ENCODE data around the gene FAM171A2.

Gene FAM171A2

GRCh38 chr17:44323359-44324091, 40.1 kb downstream of the FAM171A2 start:
- DNase-seq (ENCODE audit: low read depth, low spot score) = no peak

GRCh38 chr17:44322236-44322895, 41.3 kb downstream of the FAM171A2 start:
- DNase-seq (ENCODE audit: low read depth, low spot score) = no peak

DNA sequence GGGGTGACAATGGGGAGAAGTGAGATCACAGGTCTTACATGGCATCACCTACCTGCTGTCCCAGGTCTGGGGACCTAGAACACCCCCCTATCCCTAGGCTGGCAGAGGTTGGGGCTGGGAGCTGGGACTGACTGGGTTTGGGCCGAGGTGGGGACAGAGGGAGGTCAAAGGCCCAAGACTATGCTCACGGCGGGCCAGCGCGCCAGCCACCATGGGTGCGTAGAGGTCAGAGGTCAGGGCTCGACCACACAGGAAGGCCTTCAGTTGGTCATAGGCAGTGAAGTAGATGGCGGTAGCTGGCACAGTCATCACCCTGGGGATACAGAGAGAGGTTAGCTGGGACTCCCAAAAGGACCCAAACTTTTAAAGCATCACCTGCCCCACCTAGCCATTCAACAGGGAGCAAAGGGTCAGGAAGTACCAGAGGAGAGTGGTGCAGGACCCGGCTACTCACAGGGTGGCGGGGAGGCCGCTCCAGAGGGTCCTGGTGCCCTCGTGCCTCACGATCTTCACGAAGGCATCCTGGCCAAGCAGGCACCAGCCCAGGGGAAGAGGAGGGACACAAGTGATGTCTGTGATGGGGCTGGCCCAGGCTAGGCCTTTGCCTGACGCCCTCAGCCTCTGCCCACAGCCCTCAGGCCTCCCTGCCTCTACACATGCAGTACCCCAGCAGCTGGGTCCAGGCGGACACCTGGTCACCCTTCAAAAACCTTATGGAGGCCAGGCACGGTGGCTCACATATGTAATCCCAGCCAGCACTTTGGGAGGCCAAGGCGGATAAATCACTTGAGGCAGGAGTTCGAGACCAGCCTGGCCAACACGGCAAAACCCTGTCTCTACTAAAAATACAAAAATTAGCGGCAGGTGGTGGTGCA, 42.2 kb downstream of the FAM171A2 start:
- no peak for DNase-seq (ENCODE audit: low read depth, low spot score)

DNA sequence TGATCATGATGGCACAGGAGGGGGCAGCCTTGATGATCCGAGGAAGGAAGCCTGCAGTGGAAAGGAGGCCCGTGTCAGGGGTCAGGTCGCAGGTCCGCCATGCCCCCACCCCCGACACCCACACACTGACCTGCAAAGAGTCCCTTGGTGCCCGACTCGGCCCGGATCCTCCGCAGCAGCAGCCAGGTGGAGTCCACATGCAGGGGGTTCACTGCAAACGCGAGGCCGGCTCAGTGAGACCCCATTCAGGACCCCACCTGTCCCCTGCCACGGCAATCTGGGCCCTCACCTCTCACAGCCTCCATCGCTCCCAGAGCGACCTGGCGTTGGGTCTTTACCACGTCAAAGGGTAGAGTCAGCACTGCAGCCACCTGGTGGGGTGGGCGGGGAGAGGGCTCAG, 43.6 kb downstream of the FAM171A2 start:
- DNase-seq (ENCODE audit: low read depth, low spot score) = no peak

DNA sequence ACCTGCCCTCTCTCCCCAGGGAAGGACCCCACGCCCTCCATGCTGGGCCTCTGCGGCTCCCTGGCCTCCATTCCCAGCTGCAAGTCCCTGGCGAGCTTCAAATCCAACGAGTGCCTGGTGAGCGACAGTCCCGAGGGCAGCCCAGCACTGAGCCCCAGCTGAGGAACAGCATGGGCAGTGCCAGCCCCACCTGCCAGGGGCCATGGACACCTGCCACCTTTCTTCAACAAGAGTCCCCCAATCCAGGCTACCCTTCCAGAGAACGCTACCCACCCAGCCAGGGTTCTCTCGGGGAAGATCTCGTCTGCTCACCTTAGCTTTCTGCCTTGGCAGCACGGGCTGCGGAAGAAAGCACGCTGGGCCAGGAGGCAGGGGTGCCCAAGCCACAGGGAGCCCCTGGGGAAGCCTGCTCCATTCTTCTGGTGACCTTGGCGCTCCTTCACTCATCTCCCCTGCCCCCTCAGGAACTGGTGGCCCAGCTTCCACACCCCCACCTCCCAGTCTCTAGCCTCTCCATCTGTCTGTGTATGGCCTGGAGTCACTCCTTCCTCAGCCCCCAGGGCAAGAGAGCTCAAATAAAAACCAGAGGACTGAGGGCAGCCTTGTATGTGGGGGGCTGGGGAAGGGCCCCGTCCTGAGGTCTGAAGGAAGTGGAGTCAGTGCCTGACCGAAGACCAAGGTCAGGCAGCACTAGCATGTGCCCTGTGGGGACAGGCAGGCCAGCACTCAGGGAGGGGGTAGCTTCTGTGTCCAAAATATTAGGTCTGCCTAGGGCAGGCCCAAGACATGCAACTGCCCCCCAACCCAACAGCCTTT, 45.4 kb downstream of the FAM171A2 start:
- DNase-seq (ENCODE audit: low read depth, low spot score) = no peak

GRCh38 chr17:44317545-44317944, 46.1 kb downstream of the FAM171A2 start:
- no peak for DNase-seq (ENCODE audit: low read depth, low spot score)

GRCh38 chr17:44315760-44316731, 47.6 kb downstream of the FAM171A2 start:
- no peak for DNase-seq (ENCODE audit: low read depth, low spot score)

DNA sequence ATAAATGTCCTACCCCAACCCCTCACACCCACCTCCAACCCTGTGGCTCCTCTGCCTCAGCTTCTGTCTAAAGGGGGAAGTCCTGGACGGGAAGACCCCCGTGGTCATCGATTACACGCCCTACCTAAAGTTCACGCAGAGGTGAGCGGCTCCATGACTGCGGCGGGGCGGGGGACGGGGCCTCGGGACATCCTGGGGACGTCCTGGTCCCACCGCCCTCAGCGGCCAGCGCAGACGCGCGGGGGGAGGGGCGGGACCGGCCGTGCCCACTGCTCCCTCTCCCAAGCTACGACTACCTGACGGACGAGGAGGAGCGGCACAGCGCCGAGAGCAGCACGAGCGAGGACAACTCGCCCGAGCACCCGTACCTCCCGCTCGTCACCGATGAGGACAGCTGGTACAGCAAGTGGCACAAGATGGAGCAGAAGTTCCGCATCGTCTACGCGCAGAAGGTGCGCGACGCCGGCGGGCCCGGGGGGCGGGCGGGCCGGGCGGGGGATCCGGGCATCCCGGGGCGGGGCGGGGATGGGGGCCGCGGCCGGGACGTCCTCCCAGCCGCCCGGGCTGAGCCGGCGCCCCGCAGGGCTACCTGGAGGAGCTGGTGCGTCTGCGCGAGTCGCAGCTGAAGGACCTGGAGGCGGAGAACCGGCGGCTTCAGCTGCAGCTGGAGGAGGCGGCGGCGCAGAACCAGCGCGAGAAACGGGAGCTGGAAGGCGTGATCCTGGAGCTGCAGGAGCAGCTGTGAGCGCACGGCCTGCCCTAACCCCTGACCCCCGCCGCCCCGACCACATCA, 48.6 kb downstream of the FAM171A2 start:
- no peak for DNase-seq (ENCODE audit: low read depth, low spot score)

GRCh38 chr17:44314524-44314868, 49.2 kb downstream of the FAM171A2 start:
- no peak for DNase-seq (ENCODE audit: low read depth, low spot score)

DNA sequence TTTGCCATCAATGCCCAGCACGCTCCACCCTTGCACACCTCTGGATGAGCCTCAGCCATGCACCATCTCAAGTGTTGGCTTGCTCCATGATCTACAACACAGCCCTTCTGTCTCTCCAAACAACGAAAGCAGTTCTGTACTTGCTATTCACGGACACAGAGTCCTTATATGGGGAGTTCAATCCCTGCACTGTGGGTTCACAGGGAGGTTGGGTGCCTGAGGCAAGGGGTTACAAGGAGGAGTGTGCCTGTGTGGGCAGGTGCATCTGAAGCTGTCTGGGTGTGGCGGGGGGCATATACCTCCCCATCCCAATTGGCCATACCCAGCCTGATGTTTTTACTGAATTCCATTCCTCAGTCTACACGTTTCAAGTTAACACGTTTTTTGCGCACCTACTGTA, 49.6 kb downstream of the FAM171A2 start:
- no peak for DNase-seq (ENCODE audit: low read depth, low spot score)

DNA sequence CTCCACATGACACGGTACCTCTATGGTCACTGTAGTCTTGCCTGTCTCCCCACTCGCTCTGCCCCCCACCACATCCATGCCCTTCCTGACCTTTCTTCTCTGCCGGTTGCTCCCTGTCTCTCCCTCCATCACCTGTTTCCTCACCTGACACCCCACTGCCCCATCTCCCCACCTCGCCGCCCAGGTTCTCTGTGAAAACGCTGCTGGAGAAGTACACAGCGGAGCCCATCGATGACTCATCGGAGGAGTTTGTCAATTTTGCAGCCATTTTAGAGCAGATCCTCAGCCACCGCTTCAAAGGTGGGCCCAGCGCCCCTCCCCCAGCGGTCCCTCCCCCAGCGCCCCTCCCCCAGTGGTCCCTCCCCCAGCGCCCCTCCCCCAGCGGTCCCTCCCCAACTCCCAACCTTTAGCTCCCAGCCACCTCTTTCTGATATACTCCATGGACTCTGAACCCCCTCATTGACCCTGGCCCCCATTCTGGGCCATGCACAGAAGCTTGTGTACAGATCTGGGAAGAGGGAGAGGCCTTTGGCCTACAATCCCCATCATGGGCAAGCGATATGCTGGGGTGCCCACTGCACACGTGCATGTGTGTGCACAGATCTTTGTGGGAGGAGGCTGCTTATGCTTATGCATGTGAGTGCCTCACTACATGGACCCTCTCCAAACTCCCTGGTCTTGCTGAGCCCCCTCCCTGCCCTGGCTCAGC, 51.1 kb downstream of the FAM171A2 start:
- DNase-seq (ENCODE audit: low read depth, low spot score) = no peak

GRCh38 chr17:44311562-44312181, 52.0 kb downstream of the FAM171A2 start:
- DNase-seq (ENCODE audit: low read depth, low spot score) = no peak

DNA sequence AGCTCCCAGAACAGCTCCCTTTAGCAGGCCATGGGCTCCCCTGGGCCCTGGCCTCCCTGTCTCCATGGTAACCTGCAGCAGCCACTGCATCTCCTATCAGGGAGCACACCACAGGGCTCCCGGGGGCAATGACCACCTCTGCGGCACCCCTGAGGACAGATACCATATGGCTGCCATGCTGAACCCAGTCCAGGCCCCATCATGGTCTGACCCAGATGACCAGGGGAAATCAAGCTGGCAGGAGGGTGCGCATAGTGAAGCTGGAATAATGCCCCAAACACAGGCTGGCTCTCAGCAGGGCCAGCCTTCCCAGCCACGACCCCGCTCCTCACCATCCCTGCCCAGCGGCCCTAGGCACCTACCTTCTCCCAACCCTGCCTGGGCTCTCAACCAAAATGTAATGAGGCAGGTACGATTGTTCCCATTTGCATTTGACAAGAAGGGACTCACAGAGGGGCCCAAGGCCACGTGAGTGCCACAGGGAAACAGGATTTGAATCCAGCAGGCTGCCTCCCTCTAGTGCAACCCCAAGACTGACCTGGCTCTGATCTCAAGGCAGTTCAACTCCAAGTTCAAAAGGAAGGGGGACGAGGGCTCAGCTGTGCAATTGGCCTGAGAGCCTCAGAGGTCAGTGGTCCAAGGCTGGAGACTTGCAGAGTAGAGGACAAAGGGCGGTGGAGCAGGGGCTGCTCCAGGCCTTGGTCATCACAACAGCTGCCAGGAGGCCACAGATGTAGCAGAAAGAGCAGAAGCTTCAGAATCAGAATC, 52.9 kb downstream of the FAM171A2 start:
- no peak for DNase-seq (ENCODE audit: low read depth, low spot score)

DNA sequence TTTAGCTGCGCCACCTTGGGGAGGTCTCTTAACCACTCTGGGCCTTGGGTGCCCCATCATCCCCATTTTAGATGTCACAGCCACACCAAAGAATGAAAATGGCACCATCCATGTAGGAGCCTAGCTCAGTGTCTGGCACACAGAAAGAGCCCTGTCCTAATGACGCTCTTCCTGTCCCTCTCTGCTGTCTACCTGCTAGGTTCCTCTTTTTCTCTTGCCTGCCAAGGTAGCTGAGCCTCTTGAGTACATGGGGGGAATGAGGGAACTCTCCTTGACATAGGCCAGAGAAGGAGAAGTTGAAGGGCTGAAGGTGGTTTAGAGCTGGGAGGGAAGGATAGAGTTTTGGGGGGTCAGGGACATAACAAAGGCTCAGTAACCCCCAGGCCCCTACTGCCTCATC, 53.5 kb downstream of the FAM171A2 start:
- no peak for DNase-seq (ENCODE audit: low read depth, low spot score)

- no peak for DNase-seq (ENCODE audit: low read depth, low spot score)
Measured at GRCh38 chr17:44309472-44309871, 54.2 kb downstream of the FAM171A2 start.

DNA sequence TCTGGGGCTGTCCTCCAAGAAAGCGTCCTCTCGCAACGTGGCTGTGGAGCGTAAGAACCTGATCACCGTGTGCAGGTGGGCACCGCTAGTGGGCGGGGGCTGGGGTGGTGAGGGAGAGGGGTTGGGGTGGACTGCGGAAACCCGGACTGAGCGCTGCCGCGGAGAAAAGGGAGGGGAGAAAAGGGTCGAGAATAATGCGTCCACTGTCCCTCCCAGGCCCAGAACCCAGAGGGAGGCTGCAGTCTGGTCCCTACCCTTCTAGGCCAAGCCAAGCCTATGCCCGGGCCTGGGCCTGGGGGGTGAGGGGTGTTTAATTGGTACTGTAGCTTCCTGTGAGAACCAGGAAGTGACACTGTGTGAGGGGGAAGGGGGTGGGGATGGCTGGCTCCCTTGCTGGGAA, 54.8 kb downstream of the FAM171A2 start:
- DNase-seq (ENCODE audit: low read depth, low spot score) = no peak

- DNase-seq (ENCODE audit: low read depth, low spot score) = peak; percentile 17
Measured at GRCh38 chr17:44308320-44308818, 55.3 kb downstream of the FAM171A2 start, which contains the start of gene RUNDC3A. TSS of gene RUNDC3A (plus strand) at chr17:44308601. CDS start at chr17:44308833, 232 bp downstream.
